ENCODE results near the gene CZIB.

CZIB gene

GRCh38 chr1:53183095-53183990 lies 37.1 kb downstream of the CZIB start:
- CTCF ChIA-PET: interaction anchor here (1.0 to 9.8 kb wide), 9 partner anchors 11 to 277 kb away, joined by 3 to 124 read pairs (median 4); partner anchors contain the start of gene CPT2
- POLR2A ChIA-PET: no interaction called here
- no peak for DNase-seq (ENCODE audit: extremely low spot score)
- no peak for TF ChIP-seq CTCF (IDR thresholded peaks at IDR 0.05; ENCODE audit: control extremely low read depth, extremely low read depth, low read depth, missing control alignments)

GRCh38 chr1:53182716-53183094 lies 37.7 kb downstream of the CZIB start:
- no peak for DNase-seq (ENCODE audit: extremely low spot score)
- CTCF ChIA-PET: interaction anchor here (0.7 to 9.8 kb wide), 13 partner anchors 10 to 465 kb away, joined by 3 to 124 read pairs (median 4); partner anchors contain the start of gene CPT2
- POLR2A ChIA-PET: no interaction called here
- TF ChIP-seq CTCF (IDR thresholded peaks at IDR 0.05; ENCODE audit: control extremely low read depth, extremely low read depth, low read depth, missing control alignments): no peak

- peak; percentile 78 for DNase-seq (ENCODE audit: extremely low spot score)
- POLR2A ChIA-PET: no interaction called here
- CTCF ChIA-PET: interaction anchor here (0.7 to 9.8 kb wide), 13 partner anchors 10 to 464 kb away, joined by 3 to 124 read pairs (median 4); partner anchors contain the start of gene CPT2
- peak; percentile 90 for TF ChIP-seq CTCF (IDR thresholded peaks at IDR 0.05; ENCODE audit: control extremely low read depth, extremely low read depth, low read depth, missing control alignments)
These were observed 38.3 kb downstream of the CZIB start for GRCh38 chr1:53182111-53182593.

- no peak for DNase-seq (ENCODE audit: extremely low spot score)
- no peak for TF ChIP-seq CTCF (IDR thresholded peaks at IDR 0.05; ENCODE audit: control extremely low read depth, extremely low read depth, low read depth, missing control alignments)
- POLR2A ChIA-PET: no interaction called here
- CTCF ChIA-PET: interaction anchor here (1.0 to 9.8 kb wide), 7 partner anchors 8 to 276 kb away, joined by 3 to 124 read pairs (median 5); partner anchors contain the start of gene CPT2
These were observed 39.5 kb downstream of the CZIB start for GRCh38 chr1:53180951-53181350.

GRCh38 chr1:53180226-53180625 lies 40.2 kb downstream of the CZIB start:
- CTCF ChIA-PET: interaction anchor here (1.0 to 9.8 kb wide), 6 partner anchors 11 to 276 kb away, joined by 3 to 124 read pairs (median 4); partner anchors contain the start of gene CPT2
- POLR2A ChIA-PET: no interaction called here
- DNase-seq (ENCODE audit: extremely low spot score): no peak
- TF ChIP-seq CTCF (IDR thresholded peaks at IDR 0.05; ENCODE audit: control extremely low read depth, extremely low read depth, low read depth, missing control alignments): no peak

GRCh38 chr1:53176452-53177208 lies 43.8 kb downstream of the CZIB start:
- CTCF ChIA-PET: interaction anchor here (1.2 to 2.1 kb wide), 2 partner anchors 9 to 11 kb away, joined by 5 to 6 read pairs; no protein-coding TSS in a partner anchor
- POLR2A ChIA-PET: no interaction called here
- TF ChIP-seq CTCF (IDR thresholded peaks at IDR 0.05; ENCODE audit: control extremely low read depth, extremely low read depth, low read depth, missing control alignments): no peak
- no peak for DNase-seq (ENCODE audit: extremely low spot score)

All from GM10248 (cell line).